T-helper 1 cell treated with Interleukin-12 subunit alpha and Interleukin-12 subunit beta and Interleukin-4 antibody, amounts not matched to agents 30 μg/mL and 1 μg/mL, for 36 hours (primary cell): ENCODE results near the gene MRPL51.
A peak's percentile ranks its signal among the peaks of the same experiment; 100 is the strongest.
"Not testable (repeated sequence)": the region's sequence is repeated elsewhere in the genome, so short reads cannot be mapped to it uniquely, and the experiment has no call there.

Source experiments
- H3K27ac Mint-ChIP-seq: one replicate; pipeline ENCODE4 v1.8.0; 2021; ENCODE audit warnings: mild to moderate bottlenecking, mixed read lengths
- H3K27me3 Mint-ChIP-seq: one replicate; pipeline ENCODE4 v1.8.0; 2021; ENCODE audit warnings: low read depth, mixed read lengths
- H3K36me3 Mint-ChIP-seq: one replicate; pipeline ENCODE4 v1.8.0; 2021; ENCODE audit warnings: low read depth, mixed read lengths
- H3K4me1 Mint-ChIP-seq: one replicate; pipeline ENCODE4 v1.8.0; 2021; ENCODE audit warnings: low read depth, mixed read lengths
- H3K4me3 Mint-ChIP-seq: one replicate; pipeline ENCODE4 v1.8.0; 2021; ENCODE audit warnings: mild to moderate bottlenecking, moderate library complexity, mixed read lengths
- H3K9me3 Mint-ChIP-seq: one replicate; pipeline ENCODE4 v1.8.0; 2021; ENCODE audit warnings: mixed read lengths

MRPL51 gene

DNA sequence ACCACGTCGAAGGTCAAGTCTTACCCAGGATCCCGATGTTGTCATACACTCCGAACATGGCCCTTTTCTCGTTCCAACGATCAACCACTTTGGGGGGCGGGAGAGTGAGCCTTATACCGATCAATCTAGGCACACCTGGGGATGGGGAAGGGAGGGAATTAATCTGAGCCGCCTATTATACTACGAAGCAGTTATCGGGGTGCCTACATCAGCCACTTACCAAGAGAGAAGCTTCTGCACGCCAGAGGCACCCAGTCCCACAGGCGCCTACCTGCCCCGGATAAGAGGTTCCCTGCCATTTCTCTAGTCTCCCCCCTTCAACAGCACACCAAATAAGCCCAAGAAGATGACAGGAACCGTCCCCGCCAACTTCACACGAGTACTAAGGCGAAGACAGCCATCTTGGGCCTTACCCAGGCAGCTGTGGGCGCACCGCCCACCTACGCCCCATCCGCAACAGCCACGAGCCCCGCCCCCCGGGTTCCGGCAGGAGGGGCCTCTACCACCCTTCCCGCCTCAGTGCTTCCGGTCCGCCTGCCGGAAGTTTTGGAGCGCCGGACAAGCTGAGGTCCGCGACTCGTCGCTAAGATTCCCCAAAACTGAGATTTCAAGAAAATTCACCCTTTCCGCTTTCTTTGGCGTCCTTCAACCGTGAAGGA lies at the start of gene MRPL51:
Gene MRPL51, minus strand, starts transcription at position 425 of the 659 bp plus-strand sequence. Its CDS starts 126 bp downstream, at position 299.
- Mint-ChIP-seq H3K36me3 (peaks cover 21% of the 10 kb centered on the region), H3K4me3 (peak within 1 kb of the TSS; percentile 96), H3K27me3 (no peaks in the 10 kb centered on the region), H3K9me3 (no peaks in the 10 kb centered on the region), H3K4me1 (peaks cover 34% of the 10 kb centered on the region), H3K27ac (peak within 1 kb of the TSS; percentile 99)

DNA sequence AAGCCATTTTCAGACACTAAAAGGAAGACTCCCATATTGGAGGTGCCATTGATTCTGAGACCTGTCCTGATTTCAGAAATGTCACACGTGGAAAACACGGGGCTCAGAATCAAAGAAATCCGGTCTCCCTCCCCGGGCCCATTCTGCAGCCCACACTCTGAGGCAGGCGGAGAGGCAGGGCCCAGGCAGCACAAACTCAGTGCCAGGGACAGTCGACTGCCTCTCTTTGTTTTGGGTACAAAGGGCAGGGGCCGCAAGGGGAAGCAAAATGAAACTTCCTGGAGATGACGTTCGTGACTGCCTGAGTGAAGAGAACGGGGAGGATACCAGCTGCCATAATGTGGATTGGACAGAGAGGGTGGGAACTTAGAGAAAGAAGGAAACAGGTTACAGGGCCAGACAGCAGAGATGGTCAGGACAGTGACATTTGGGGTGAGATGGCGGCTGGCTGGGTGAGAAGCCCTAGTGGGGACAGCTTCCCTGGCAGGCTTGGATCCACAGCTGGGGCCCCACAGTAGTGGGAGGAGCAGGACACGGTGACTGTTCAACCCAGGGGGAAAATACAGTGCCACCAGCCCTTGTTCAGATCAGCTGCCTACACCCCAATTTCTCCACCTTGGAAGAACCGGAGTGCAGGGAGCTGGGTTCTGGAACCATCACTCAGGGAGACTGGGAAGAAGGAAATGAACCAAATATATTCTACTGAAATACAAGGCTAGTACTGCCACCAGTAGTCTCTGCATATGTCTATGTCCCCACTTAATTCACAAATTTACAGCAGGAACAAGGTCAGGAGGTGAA lies 49.3 kb upstream of the MRPL51 start:
- Mint-ChIP-seq H3K4me3 (peak overlapping the region; percentile 45), H3K27ac (peak overlapping the region; percentile 79), H3K9me3 (no peaks in the 10 kb centered on the region), H3K4me1 (peaks cover 30% of the 10 kb centered on the region), H3K27me3 (no peaks in the 10 kb centered on the region), H3K36me3 (peaks cover 26% of the 10 kb centered on the region)

DNA sequence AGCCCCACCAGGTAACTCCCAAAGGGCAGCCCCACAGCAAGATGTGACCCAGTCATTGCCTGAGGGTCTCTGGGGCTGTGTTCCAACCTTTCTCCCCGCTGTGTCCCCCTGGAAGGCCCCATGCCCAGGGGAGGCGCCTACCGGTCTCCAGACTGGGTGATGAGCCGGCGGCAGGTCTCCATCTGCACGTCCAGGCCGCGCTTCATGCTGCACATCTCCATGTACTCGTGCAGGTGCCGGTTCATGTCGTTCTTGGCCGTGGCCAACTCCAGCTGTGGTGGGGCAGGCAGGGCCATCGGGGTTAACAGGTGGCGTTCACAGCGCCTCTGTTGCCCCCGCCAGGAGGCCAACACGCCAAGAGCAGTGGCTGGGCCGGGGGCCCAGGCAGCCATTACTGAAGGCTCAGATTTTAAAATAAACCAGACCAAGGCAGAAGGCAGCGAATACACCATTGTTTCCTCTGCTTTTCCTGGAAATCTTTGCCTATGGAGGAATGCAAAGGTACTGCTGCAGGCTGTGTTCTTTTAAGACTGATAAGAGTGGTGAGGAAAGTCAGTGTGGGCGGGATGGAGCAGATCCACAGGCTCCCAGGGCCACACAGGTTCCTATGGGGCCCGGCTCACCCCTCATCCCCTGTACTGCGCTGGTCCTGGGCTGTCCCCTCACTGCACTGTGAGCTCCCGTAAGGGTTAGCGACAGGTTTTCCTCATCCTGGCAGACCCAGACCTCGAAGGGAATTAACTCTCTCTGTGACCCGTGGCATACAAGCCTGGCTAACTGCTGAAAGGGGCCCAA lies 48.5 kb upstream of the MRPL51 start:
- peak overlapping the region; percentile 45 for H3K4me3 Mint-ChIP-seq
- no peaks in the 10 kb centered on the region for H3K27me3 Mint-ChIP-seq
- H3K36me3 Mint-ChIP-seq = peaks cover 27% of the 10 kb centered on the region
- H3K27ac Mint-ChIP-seq = peak overlapping the region; percentile 79
- no peaks in the 10 kb centered on the region for H3K9me3 Mint-ChIP-seq
- H3K4me1 Mint-ChIP-seq = peaks cover 37% of the 10 kb centered on the region

DNA sequence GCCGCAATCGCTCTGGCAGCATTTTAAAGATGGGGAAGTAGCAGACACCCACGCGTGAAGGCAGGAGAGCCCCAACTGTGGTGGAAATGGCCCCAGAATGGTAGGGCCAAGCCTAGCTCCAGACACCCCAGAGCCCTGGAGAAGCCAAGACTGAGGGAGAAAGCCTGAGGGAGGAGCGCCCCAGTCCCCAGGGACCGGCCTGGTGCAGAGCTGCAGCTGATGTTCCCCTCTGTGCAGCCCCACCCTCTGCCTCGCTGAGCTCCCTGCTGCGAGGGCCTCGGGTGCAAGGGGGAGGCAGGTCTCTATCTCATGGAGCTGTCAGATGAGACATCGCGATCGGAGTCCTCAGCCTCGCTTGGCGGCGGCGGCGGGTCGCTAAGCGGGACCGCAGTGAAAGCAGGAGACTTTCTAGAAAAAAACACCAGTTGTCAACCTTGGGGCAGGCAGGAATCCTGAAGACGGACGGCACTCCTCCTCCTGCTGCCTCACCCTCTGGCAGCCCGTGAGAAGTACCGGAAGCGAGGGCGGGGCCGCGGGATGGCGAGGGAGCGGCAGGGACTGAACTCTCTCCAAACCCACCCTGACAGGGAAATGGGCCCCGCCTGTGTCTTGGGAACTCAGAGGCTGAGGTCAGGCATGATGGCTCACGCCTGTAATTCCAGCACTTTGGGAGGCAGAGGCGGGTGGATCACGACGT lies 47.3 kb upstream of the MRPL51 start:
- H3K27me3 Mint-ChIP-seq = no peaks in the 10 kb centered on the region
- H3K27ac Mint-ChIP-seq = peak overlapping the region; percentile 86
- peaks cover 42% of the 10 kb centered on the region for H3K4me1 Mint-ChIP-seq
- peaks cover 34% of the 10 kb centered on the region for H3K36me3 Mint-ChIP-seq
- no peaks in the 10 kb centered on the region for H3K9me3 Mint-ChIP-seq
- peak overlapping the region; percentile 56 for H3K4me3 Mint-ChIP-seq

DNA sequence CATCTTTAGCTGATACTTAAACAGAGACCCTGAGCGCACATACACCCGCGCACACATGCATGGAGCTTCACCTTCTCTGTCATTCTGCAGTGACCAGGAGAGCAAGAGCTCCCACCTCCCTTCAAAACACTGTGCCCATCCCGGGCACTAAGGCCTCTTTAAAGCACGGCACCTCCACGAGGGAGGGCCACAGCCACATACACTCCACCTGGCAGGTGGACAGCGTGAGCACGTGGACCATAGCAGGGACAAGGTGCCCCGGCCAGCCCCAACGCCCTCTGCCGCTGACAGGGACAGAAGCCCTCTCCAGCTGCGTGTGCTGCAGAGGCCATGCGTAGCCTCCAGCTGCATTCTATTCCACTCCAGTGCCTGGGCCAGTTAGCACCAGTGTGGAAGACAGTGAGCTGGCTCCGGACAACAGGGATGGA lies 46.7 kb upstream of the MRPL51 start:
- H3K4me1 Mint-ChIP-seq = peaks cover 42% of the 10 kb centered on the region
- peak overlapping the region; percentile 86 for H3K27ac Mint-ChIP-seq
- no peaks in the 10 kb centered on the region for H3K9me3 Mint-ChIP-seq
- H3K4me3 Mint-ChIP-seq = peak overlapping the region; percentile 56
- no peaks in the 10 kb centered on the region for H3K27me3 Mint-ChIP-seq
- peaks cover 37% of the 10 kb centered on the region for H3K36me3 Mint-ChIP-seq

DNA sequence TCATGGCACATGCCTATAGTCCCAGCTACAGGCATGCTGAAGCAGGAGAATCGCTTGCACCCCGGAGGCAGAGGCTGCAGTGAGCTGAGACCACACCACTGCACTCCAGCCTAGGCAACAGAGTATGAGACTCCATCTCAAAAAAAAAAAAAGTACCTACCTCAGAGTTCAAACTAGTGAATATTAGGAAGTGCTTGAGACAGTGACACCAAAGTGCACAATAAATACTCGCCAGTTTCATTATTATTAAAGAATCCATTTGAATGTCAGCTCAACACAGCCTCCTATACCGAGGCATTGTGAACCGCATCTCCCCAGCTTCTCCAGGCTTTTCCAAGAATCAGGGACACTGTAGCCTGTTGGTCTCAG lies 46.2 kb upstream of the MRPL51 start:
- no peaks in the 10 kb centered on the region for H3K27me3 Mint-ChIP-seq
- no peak overlapping the region for H3K4me3 Mint-ChIP-seq
- H3K27ac Mint-ChIP-seq = peak overlapping the region; percentile 86
- no peaks in the 10 kb centered on the region for H3K9me3 Mint-ChIP-seq
- H3K4me1 Mint-ChIP-seq = peaks cover 42% of the 10 kb centered on the region
- peaks cover 35% of the 10 kb centered on the region for H3K36me3 Mint-ChIP-seq

DNA sequence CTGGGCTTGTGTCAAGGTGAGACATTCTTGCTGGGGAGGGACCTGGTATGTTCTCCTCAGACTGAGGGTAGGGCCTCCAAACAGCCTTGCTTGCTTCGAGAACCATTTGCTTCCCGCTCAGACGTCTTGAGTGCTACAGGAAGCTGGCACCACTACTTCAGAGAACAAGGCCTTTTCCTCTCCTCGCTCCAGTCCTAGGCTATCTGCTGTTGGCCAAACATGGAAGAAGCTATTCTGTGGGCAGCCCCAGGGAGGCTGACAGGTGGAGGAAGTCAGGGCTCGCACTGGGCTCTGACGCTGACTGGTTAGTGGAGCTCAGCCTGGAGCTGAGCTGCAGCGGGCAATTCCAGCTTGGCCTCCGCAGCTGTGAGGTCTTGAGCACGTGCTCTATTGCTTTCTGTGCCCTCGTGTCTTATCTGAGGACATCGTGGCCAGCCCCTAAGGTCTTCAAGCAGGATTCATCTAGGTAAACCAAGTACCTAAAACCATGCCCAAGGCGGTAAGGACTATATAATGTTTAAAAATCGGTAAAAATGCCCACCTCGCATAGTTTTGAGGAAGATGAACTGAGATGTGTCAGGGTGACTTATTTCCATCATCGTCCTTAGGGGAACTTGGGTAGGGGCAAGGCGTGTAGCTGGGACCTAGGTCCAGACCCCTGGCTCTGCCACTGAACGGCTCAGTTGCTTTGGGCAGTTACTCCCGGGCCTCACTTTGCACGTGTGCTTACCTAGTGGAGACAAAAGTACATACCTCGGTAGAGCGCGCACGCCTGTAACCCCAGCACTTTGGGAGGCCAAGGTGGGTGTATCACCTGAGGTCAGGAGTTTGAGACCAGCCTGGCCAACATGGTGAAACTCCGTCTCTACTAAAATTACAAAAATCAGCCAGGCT lies 45.6 kb upstream of the MRPL51 start:
- Mint-ChIP-seq H3K27ac (peak overlapping the region; percentile 86), H3K9me3 (no peaks in the 10 kb centered on the region), H3K27me3 (no peaks in the 10 kb centered on the region), H3K4me1 (peaks cover 45% of the 10 kb centered on the region), H3K4me3 (peak overlapping the region; percentile 10), H3K36me3 (peaks cover 34% of the 10 kb centered on the region)

DNA sequence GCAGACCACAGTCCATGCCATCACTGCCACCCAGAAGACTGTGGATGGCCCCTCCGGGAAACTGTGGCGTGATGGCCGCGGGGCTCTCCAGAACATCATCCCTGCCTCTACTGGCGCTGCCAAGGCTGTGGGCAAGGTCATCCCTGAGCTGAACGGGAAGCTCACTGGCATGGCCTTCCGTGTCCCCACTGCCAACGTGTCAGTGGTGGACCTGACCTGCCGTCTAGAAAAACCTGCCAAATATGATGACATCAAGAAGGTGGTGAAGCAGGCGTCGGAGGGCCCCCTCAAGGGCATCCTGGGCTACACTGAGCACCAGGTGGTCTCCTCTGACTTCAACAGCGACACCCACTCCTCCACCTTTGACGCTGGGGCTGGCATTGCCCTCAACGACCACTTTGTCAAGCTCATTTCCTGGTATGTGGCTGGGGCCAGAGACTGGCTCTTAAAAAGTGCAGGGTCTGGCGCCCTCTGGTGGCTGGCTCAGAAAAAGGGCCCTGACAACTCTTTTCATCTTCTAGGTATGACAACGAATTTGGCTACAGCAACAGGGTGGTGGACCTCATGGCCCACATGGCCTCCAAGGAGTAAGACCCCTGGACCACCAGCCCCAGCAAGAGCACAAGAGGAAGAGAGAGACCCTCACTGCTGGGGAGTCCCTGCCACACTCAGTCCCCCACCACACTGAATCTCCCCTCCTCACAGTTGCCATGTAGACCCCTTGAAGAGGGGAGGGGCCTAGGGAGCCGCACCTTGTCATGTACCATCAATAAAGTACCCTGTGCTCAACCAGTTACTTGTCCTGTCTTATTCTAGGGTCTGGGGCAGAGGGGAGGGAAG lies 44.7 kb upstream of the MRPL51 start:
- peaks cover 48% of the 10 kb centered on the region for H3K4me1 Mint-ChIP-seq
- H3K9me3 Mint-ChIP-seq = not testable (repeated sequence)
- H3K36me3 Mint-ChIP-seq = peaks cover 36% of the 10 kb centered on the region

DNA sequence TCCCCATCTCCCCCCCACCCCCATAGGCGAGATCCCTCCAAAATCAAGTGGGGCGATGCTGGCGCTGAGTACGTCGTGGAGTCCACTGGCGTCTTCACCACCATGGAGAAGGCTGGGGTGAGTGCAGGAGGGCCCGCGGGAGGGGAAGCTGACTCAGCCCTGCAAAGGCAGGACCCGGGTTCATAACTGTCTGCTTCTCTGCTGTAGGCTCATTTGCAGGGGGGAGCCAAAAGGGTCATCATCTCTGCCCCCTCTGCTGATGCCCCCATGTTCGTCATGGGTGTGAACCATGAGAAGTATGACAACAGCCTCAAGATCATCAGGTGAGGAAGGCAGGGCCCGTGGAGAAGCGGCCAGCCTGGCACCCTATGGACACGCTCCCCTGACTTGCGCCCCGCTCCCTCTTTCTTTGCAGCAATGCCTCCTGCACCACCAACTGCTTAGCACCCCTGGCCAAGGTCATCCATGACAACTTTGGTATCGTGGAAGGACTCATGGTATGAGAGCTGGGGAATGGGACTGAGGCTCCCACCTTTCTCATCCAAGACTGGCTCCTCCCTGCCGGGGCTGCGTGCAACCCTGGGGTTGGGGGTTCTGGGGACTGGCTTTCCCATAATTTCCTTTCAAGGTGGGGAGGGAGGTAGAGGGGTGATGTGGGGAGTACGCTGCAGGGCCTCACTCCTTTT lies 44.0 kb upstream of the MRPL51 start:
- Mint-ChIP-seq H3K4me3 (peak overlapping the region; percentile 92), H3K27me3 (no peaks in the 10 kb centered on the region), H3K36me3 (peaks cover 43% of the 10 kb centered on the region), H3K27ac (peak overlapping the region; percentile 98), H3K4me1 (peaks cover 50% of the 10 kb centered on the region), H3K9me3 (no peaks in the 10 kb centered on the region)

More for the DNA sequence above, 44.7 kb upstream of the MRPL51 start:
- Mint-ChIP-seq H3K27ac (peak overlapping the region; percentile 98), H3K4me3 (peak overlapping the region; percentile 92)
- H3K27me3 Mint-ChIP-seq = not testable (repeated sequence)

DNA sequence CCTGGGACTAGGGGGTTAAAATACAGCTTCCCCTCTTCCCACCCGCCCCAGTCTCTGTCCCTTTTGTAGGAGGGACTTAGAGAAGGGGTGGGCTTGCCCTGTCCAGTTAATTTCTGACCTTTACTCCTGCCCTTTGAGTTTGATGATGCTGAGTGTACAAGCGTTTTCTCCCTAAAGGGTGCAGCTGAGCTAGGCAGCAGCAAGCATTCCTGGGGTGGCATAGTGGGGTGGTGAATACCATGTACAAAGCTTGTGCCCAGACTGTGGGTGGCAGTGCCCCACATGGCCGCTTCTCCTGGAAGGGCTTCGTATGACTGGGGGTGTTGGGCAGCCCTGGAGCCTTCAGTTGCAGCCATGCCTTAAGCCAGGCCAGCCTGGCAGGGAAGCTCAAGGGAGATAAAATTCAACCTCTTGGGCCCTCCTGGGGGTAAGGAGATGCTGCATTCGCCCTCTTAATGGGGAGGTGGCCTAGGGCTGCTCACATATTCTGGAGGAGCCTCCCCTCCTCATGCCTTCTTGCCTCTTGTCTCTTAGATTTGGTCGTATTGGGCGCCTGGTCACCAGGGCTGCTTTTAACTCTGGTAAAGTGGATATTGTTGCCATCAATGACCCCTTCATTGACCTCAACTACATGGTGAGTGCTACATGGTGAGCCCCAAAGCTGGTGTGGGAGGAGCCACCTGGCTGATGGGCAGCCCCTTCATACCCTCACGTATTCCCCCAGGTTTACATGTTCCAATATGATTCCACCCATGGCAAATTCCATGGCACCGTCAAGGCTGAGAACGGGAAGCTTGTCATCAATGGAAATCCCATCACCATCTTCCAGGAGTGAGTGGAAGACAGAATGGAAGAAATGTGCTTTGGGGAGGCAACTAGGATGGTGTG lies 43.1 kb upstream of the MRPL51 start:
- no peaks in the 10 kb centered on the region for H3K9me3 Mint-ChIP-seq
- peak overlapping the region; percentile 92 for H3K4me3 Mint-ChIP-seq
- H3K27me3 Mint-ChIP-seq = no peaks in the 10 kb centered on the region
- peaks cover 51% of the 10 kb centered on the region for H3K4me1 Mint-ChIP-seq
- peak overlapping the region; percentile 98 for H3K27ac Mint-ChIP-seq
- peaks cover 47% of the 10 kb centered on the region for H3K36me3 Mint-ChIP-seq

DNA sequence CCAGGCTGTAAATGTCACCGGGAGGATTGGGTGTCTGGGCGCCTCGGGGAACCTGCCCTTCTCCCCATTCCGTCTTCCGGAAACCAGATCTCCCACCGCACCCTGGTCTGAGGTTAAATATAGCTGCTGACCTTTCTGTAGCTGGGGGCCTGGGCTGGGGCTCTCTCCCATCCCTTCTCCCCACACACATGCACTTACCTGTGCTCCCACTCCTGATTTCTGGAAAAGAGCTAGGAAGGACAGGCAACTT lies 42.6 kb upstream of the MRPL51 start:
- peaks cover 51% of the 10 kb centered on the region for H3K36me3 Mint-ChIP-seq
- no peaks in the 10 kb centered on the region for H3K9me3 Mint-ChIP-seq
- H3K27ac Mint-ChIP-seq = peak overlapping the region; percentile 98
- H3K4me1 Mint-ChIP-seq = peaks cover 49% of the 10 kb centered on the region
- peak overlapping the region; percentile 92 for H3K4me3 Mint-ChIP-seq
- H3K27me3 Mint-ChIP-seq = no peaks in the 10 kb centered on the region
